Measurements from ENCODE around the gene CERS1. TPM values are rescaled to one million over a fixed set of nuclear protein-coding genes. Genes with fewer than 3 reads are reported as not detected.

CERS1 gene
- total RNA-seq, 2 donors from 2014 or later, result 0.26 to 0.66 TPM

DNA sequence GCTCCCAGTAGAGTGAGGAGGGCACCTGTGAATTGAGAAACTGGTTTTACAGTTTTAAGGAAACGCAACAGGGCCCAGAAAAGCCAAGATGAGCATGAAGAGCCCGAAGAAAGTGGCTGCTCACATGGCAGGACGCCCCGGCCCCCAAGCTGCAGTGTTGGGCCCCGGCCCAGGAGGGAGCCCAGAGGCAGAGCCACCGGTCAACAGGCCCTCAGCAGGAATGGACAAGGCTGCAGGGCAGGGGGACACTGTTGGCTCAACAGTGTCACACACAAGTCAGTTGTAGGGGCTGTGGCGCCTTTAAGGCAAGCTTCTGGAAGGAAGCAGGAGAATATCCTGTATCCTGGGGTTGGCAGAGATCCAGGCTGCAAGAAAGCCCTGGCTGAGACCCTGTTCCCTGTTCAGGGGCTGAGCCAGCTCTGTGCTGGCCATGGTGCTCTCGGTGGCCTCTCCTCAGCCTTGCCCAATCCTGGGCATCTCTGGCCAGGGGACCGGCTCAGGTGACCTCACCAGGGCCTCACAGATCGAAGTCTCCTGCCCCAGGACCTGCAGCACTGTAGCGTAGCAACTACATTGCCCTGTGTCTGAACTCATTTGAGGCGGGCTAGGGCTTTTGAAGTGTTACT lies 36.2 kb downstream of the CERS1 start:
- WGBS, 2 donors, result 87% methylated on average over 7 to 12 of the region's 12 CpGs
- H3K4me1 ChIP-seq, result no peaks in the 10 kb centered on the region
- no peak overlapping the region for H3K27ac ChIP-seq
- no peak for DNase-seq
- no peak for TF ChIP-seq POLR2A (IDR thresholded peaks at IDR 0.05)
- TF ChIP-seq, protein P1, sequence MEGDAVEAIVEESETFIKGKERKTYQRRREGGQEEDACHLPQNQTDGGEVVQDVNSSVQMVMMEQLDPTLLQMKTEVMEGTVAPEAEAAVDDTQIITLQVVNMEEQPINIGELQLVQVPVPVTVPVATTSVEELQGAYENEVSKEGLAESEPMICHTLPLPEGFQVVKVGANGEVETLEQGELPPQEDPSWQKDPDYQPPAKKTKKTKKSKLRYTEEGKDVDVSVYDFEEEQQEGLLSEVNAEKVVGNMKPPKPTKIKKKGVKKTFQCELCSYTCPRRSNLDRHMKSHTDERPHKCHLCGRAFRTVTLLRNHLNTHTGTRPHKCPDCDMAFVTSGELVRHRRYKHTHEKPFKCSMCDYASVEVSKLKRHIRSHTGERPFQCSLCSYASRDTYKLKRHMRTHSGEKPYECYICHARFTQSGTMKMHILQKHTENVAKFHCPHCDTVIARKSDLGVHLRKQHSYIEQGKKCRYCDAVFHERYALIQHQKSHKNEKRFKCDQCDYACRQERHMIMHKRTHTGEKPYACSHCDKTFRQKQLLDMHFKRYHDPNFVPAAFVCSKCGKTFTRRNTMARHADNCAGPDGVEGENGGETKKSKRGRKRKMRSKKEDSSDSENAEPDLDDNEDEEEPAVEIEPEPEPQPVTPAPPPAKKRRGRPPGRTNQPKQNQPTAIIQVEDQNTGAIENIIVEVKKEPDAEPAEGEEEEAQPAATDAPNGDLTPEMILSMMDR (IDR thresholded peaks at IDR 0.05), result no peak
- no peaks in the 10 kb centered on the region for H3K9me3 ChIP-seq
- ATAC-seq, result no peak
- H3K36me3 ChIP-seq (replicated peaks in 1 of 2; ENCODE audit: insufficient read depth in 1 of 2, low read depth in 2 of 2), result peaks cover 48 to 73% of the 10 kb centered on the region in 2 donors
- H3K27me3 ChIP-seq, result no peaks in the 10 kb centered on the region
- intact Hi-C loops (cut with DNase I), result no loop called here
- H3K4me3 ChIP-seq, result no peak overlapping the region

DNA sequence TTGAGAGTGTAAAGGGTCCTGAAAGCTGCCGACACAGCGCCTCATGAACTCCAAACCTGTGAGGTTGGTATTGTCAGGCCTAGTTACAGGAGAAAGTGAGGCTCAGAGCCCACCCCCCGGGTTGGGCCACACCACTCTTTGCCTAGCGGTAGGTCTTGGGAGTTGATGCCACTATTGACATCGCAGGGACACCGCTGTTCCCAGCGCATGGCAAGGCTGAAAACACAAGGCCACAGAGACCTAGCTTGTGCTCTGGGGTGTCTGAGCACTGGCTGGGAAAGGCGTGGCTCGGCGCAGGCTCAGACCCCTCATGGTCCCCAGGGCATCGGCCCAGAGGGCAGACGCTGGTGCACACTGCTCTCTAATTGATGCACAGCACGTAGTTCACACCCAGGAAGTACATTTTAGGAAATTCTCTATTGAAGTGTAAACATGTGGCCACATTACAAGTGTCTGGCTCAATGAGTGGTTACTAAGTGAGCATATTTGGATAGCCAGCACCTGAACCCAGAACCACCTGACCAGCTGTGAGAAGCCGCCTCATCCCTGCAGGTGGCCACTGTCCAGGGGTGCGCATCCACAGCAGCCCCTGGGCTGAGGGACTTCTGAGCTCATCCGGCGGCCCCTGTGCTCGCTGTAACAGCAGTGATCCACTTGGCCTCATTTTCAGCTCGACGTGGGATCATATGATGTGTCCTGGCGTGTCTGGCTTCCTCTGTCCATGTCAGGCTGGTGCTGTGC lies 36.9 kb downstream of the CERS1 start:
- H3K36me3 ChIP-seq (replicated peaks in 1 of 2; ENCODE audit: insufficient read depth in 1 of 2, low read depth in 2 of 2), result peaks cover 53 to 81% of the 10 kb centered on the region in 2 donors
- 85 to 87% methylated on average over 14 to 21 of the region's 21 CpGs for WGBS, 2 donors

DNA sequence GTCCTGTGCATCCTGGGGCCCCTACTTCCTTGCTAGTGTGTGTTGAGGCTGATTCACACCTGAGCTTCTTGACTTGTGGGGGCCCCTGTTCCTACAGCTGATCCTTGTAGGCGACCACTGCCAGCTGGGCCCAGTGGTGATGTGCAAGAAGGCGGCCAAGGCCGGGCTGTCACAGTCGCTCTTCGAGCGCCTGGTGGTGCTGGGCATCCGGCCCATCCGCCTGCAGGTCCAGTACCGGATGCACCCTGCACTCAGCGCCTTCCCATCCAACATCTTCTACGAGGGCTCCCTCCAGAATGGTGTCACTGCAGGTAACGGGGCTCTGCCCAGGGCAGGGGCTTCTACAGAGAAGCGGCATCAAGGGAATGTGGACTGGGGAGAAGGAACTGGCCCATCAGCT lies 38.7 kb downstream of the CERS1 start:
- no peak overlapping the region for H3K27ac ChIP-seq
- intact Hi-C loops (cut with DNase I), result no loop called here
- no peak for DNase-seq
- WGBS, 2 donors, result 60 to 93% methylated on average over 2 to 13 of the region's 13 CpGs
- H3K4me3 ChIP-seq, result no peak overlapping the region
- H3K4me1 ChIP-seq, result no peaks in the 10 kb centered on the region
- TF ChIP-seq, protein P1 (IDR thresholded peaks at IDR 0.05), result no peak
- TF ChIP-seq POLR2A (IDR thresholded peaks at IDR 0.05), result no peak
- no peak for ATAC-seq
- H3K27me3 ChIP-seq, result no peaks in the 10 kb centered on the region
- H3K9me3 ChIP-seq, result no peaks in the 10 kb centered on the region
- peaks cover 54 to 84% of the 10 kb centered on the region in 2 donors for H3K36me3 ChIP-seq (replicated peaks in 1 of 2; ENCODE audit: insufficient read depth in 1 of 2, low read depth in 2 of 2)

More for the DNA sequence above, 36.9 kb downstream of the CERS1 start:
- Histone ChIP-seq H3K27ac (no peak overlapping the region), H3K4me3 (no peak overlapping the region), H3K27me3 (no peaks in the 10 kb centered on the region), H3K4me1 (no peaks in the 10 kb centered on the region), H3K9me3 (no peaks in the 10 kb centered on the region)
- intact Hi-C loops (cut with DNase I), result no loop called here
- ATAC-seq (no peak), DNase-seq (no peak)
- TF ChIP-seq POLR2A (IDR thresholded peaks at IDR 0.05), result no peak
- TF ChIP-seq, protein P1 (IDR thresholded peaks at IDR 0.05), result no peak

DNA sequence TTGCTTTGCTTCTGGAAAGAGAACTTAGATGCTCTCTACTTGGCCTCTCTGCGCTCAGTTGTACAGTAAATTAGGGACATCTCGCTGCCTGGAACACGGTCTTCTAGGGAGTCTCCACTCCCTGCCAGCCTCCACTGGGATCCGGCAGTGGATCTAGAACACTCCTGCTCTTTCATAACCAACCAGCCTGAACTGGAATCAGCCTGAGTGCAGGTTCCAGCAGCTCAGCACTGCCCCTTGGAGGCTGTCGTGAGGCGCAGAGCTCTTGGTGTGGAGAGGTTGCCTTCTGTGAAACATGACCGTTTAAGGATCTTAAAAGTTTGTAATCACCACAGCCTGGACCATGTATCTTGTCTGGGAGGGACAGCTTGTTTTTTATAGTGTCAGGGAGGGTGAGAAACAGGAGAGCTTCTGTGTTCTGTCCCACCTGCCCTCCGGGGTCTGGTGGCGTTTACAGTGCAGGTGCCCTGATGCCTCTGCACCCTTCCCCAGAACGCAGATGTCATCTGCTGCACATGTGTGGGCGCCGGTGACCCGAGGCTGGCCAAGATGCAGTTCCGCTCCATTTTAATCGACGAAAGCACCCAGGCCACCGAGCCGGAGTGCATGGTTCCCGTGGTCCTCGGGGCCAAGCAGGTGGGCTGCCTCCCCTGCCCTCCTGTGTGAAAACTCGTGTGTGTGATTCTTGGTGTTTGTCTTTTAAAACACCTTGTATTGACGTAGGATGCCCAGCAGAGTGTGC lies 39.4 kb downstream of the CERS1 start:
- Histone ChIP-seq H3K4me1 (no peaks in the 10 kb centered on the region), H3K27me3 (no peaks in the 10 kb centered on the region), H3K9me3 (no peaks in the 10 kb centered on the region), H3K27ac (no peak overlapping the region), H3K36me3 (replicated peaks in 1 of 2; ENCODE audit: insufficient read depth in 1 of 2, low read depth in 2 of 2) (peaks cover 55 to 82% of the 10 kb centered on the region in 2 donors), H3K4me3 (no peak overlapping the region)
- 83 to 93% methylated on average over 19 to 22 of the region's 22 CpGs for WGBS, 2 donors
- no peak for DNase-seq
- TF ChIP-seq, protein P1 (IDR thresholded peaks at IDR 0.05), result no peak
- TF ChIP-seq POLR2A (IDR thresholded peaks at IDR 0.05), result no peak
- ATAC-seq, result no peak
- intact Hi-C loops (cut with DNase I), result no loop called here
